Left renal cortex interstitium (tissue), 4 donors: ENCODE measurements around the gene TUFT1. TPM values are rescaled to one million over a fixed set of nuclear protein-coding genes. Genes with fewer than 3 reads are reported as not detected.
"Not testable (repeated sequence)": the region's sequence is repeated elsewhere in the genome, so short reads cannot be mapped to it uniquely, and the experiment has no call there.

Experiments
- DNase-seq, 4 donors: peaks; one replicate each; pipeline ENCODE4 v3.0.0-alpha.2; 2013; ENCODE audit warnings: low read depth in 4 of 4, low spot score in 2 of 4, missing footprints in 1 of 4
- polyA plus RNA-seq, 4 donors: library from polyadenylated mRNA; unstranded; fragments of 120-200 nt; gene quantifications; one replicate each; pipeline ENCODE4 v1.2.1, GENCODE V29; 2013; ENCODE audit not compliant: insufficient read length in 4 of 4

Gene TUFT1
- polyA plus RNA-seq, 4 donors, result 11.0 to 14.2 (median 11.6) TPM

GRCh38 chr1:151577173-151577572 lies 37.1 kb downstream of the TUFT1 start:
- no peak for DNase-seq

- no peak for DNase-seq
Measured at GRCh38 chr1:151578941-151579340, 38.8 kb downstream of the TUFT1 start.

- DNase-seq, result no peak
Measured at GRCh38 chr1:151579436-151580225, 39.5 kb downstream of the TUFT1 start.

- no peak for DNase-seq
Measured at GRCh38 chr1:151581451-151581850, 41.3 kb downstream of the TUFT1 start.

GRCh38 chr1:151581921-151582320 lies 41.8 kb downstream of the TUFT1 start:
- no peak for DNase-seq

GRCh38 chr1:151583796-151584195 lies 43.7 kb downstream of the TUFT1 start:
- no peak for DNase-seq

GRCh38 chr1:151584278-151584677 lies 44.2 kb downstream of the TUFT1 start:
- DNase-seq, result no peak

- no peak for DNase-seq
Measured at GRCh38 chr1:151584780-151585179, 44.7 kb downstream of the TUFT1 start.

GRCh38 chr1:151585622-151586021 lies 45.5 kb downstream of the TUFT1 start:
- DNase-seq, result no peak

- no peak for DNase-seq
Measured at GRCh38 chr1:151590961-151591360, 50.9 kb downstream of the TUFT1 start.

GRCh38 chr1:151593730-151594129 lies 53.6 kb downstream of the TUFT1 start:
- no peak for DNase-seq

GRCh38 chr1:151594143-151594625 lies 54.1 kb downstream of the TUFT1 start:
- no peak for DNase-seq

GRCh38 chr1:151596166-151596953 lies 56.3 kb downstream of the TUFT1 start:
- DNase-seq, result no peak

- DNase-seq, result not testable (repeated sequence)
Measured at GRCh38 chr1:151602550-151602949, 62.4 kb downstream of the TUFT1 start.

GRCh38 chr1:151604291-151604690 lies 64.2 kb downstream of the TUFT1 start:
- DNase-seq, result no peak

- no peak for DNase-seq
Measured at GRCh38 chr1:151606384-151606783, 66.3 kb downstream of the TUFT1 start.

- no peak for DNase-seq
Measured at GRCh38 chr1:151606857-151607256, 66.7 kb downstream of the TUFT1 start.

GRCh38 chr1:151610142-151610541 lies 70.0 kb downstream of the TUFT1 start:
- no peak for DNase-seq

- DNase-seq, result no peak
Measured at GRCh38 chr1:151611288-151611790, 71.2 kb downstream of the TUFT1 start.

- DNase-seq, result peak; percentile 37 to 89 (median 82)
Measured at GRCh38 chr1:151611832-151612500, 71.9 kb downstream of the TUFT1 start, which contains the start of gene SNX27. TSS of gene SNX27 (plus strand) at chr1:151612050. CDS start at chr1:151612202, 152 bp downstream.
